K562 (cell line): ENCODE results near the gene CMTM1. TPM values are rescaled to one million over a fixed set of nuclear protein-coding genes. Genes with fewer than 3 reads are reported as not detected.

Source experiments
- E4F1 ChIP-seq: fragments of 250-450 bp; sonication (Bioruptor Pico); IDR thresholded peaks from 2 replicates; pipeline ENCODE4 v1.5.0; 2021; ENCODE audit warnings: mild to moderate bottlenecking, borderline replicate concordance
- EWSR1 ChIP-seq: fragments of 450-650 bp; IDR thresholded peaks from 2 replicates; pipeline ENCODE4 v1.6.1; 2018; ENCODE audit warnings: borderline replicate concordance, mild to moderate bottlenecking, low read depth, moderate library complexity; ENCODE audit not compliant: partially characterized antibody
- JUND ChIP-seq, 2 experiments: IDR thresholded peaks; 2 replicates in 1 of 2; 3 replicates in 1 of 2; pipeline ENCODE4 v1.6.1; 2011; ENCODE audit warnings: borderline replicate concordance in 2 of 2, low read depth in 2 of 2, low read length in 2 of 2, improper control_type of control experiment in 1 of 2, missing biosample characterization in 1 of 2, missing genetic modification characterization in 1 of 2, missing genetic modification reagents in 1 of 2
- MNT ChIP-seq, 2 experiments: fragments of 450-650 bp; conservative IDR thresholded peaks; 2 replicates each; pipeline ENCODE4 v1.6.1; 2017; ENCODE audit warnings: mild to moderate bottlenecking in 2 of 2, moderate library complexity in 2 of 2
- RBM17 ChIP-seq: fragments of 200-400 bp; formaldehyde crosslinking; IDR thresholded peaks from 2 replicates; pipeline ENCODE4 v1.6.1; 2017; ENCODE audit warnings: low read depth, mild to moderate bottlenecking, low read length, borderline replicate concordance
- SP1 ChIP-seq: sonication (generic); formaldehyde crosslinking; IDR thresholded peaks from 2 replicates; pipeline ENCODE4 v1.8.1; 2022; ENCODE audit warnings: mild to moderate bottlenecking, missing genetic modification reagents
- TEAD1 ChIP-seq, 2 experiments: fragments of 450-650 bp in 1 of 2; sonication (generic) in 1 of 2; formaldehyde crosslinking; IDR thresholded peaks; 2 replicates each; pipeline versions ENCODE4 v1.4.0 to v1.8.0; 2020 to 2022; ENCODE audit warnings: mild to moderate bottlenecking in 2 of 2, missing genetic modification reagents in 1 of 2
- VEZF1 ChIP-seq: fragments of 200-800 bp; sonication (Bioruptor generic); IDR thresholded peaks from 2 replicates; pipeline ENCODE4 v1.6.1; 2017; ENCODE audit warnings: missing genetic modification characterization, missing compliant biosample characterization
- ZBED1 ChIP-seq: IDR thresholded peaks from 2 replicates; pipeline ENCODE4 v1.6.1; 2014
- ZFP36 ChIP-seq: fragments of 150-350 bp; IDR thresholded peaks from 2 replicates; pipeline ENCODE4 v1.6.1; 2018; ENCODE audit warnings: low read length, low read depth; ENCODE audit not compliant: partially characterized antibody
- ZNF232 ChIP-seq: sonication (generic); formaldehyde crosslinking; IDR thresholded peaks from 2 replicates; pipeline ENCODE4 v1.8.0; 2022; ENCODE audit warnings: mild to moderate bottlenecking, missing genetic modification reagents
- ZNF551 ChIP-seq: fragments of 250-450 bp; sonication (Bioruptor Pico); IDR thresholded peaks from 2 replicates; pipeline ENCODE4 v1.5.0; 2021; ENCODE audit warnings: mild to moderate bottlenecking, moderate library complexity
- ZSCAN32 ChIP-seq: fragments of 450-650 bp; formaldehyde crosslinking; IDR thresholded peaks from 2 replicates; pipeline ENCODE4 v1.4.0; 2020; ENCODE audit warnings: mild to moderate bottlenecking, moderate library complexity
- ZZZ3 ChIP-seq: fragments of 450-650 bp; IDR thresholded peaks from 2 replicates; pipeline ENCODE4 v1.6.1; 2016; ENCODE audit warnings: antibody characterized with exemption, mild to moderate bottlenecking, moderate library complexity
- polyA plus RNA-seq, 8 experiments: library from polyadenylated mRNA; depleted of rRNA in 4 of 8; stranded (reverse) in 5 of 8; unstranded in 3 of 8; fragments of >200 nt; fragmentation: Nextera tagmentation in 2 of 8; fragmentation: Illumina TruSeq in 1 of 8; extraction: Ambion mirVana in 2 of 8; extraction: Trizol in 1 of 8; gene quantifications; 2 replicates each; pipeline versions ENCODE4 v1.2.1 to v1.2.3, GENCODE V29; 2011 to 2014; ENCODE audit warnings: inconsistent platforms in 1 of 8, missing spikeins in 1 of 8
- total RNA-seq, 7 experiments: library from RNA; depleted of rRNA in 6 of 7; stranded (reverse); fragments of >200 nt in 6 of 7; fragmentation: Illumina TruSeq in 2 of 7; extraction: Trizol in 2 of 7; gene quantifications; 2 replicates each; pipeline versions ENCODE4 v1.2.1 to v1.2.3, GENCODE V29; 2011 to 2021; ENCODE audit warnings: low replicate concordance in 1 of 7
- TF ChIP-seq, protein P1 (sequence below): sonication (generic); formaldehyde crosslinking; IDR thresholded peaks from 2 replicates; pipeline ENCODE4 v1.8.0; 2022; ENCODE audit warnings: mild to moderate bottlenecking, missing genetic modification reagents

CMTM1 gene
- total and polyA plus RNA-seq, 9 of the 15 experiments (the other 6 are each of a cell fraction or from before 2014, with no cell fraction given) = 0.25 to 2.6 (median 1.1) TPM; not detected in 2

GRCh38 chr16:66604376-66605176 is 38.3 kb downstream of the CMTM1 start, which contains the start of gene CMTM3 (continued):
- TF ChIP-seq E4F1 (CRISPR knock-in tag) (no peak), ZSCAN32 (CRISPR knock-in tag) (no peak), MNT (conservative IDR thresholded peaks at IDR 0.05) (no peak), JUND (IDR thresholded peaks at IDR 0.05; ENCODE audit: borderline replicate concordance, low read depth, low read length) (0 out of 2 replicates have a peak, but pooled peaks have one; percentile 25), JUND (tag; IDR thresholded peaks at IDR 0.05; ENCODE audit: borderline replicate concordance, low read depth, low read length) (no peak; the same call in 2 of the 3 replicates), RBM17 (no peak), ZZZ3 (no peak), ZBED1 (no peak), SP1 (no peak), ZNF232 (CRISPR knock-in tag) (no peak), TEAD1 (CRISPR knock-in tag; IDR thresholded peaks at IDR 0.05) (no peak), VEZF1 (CRISPR knock-in tag) (peak; percentile 88), ZNF551 (no peak), EWSR1 (no peak), ZFP36 (no peak)
- TF ChIP-seq, protein P1, sequence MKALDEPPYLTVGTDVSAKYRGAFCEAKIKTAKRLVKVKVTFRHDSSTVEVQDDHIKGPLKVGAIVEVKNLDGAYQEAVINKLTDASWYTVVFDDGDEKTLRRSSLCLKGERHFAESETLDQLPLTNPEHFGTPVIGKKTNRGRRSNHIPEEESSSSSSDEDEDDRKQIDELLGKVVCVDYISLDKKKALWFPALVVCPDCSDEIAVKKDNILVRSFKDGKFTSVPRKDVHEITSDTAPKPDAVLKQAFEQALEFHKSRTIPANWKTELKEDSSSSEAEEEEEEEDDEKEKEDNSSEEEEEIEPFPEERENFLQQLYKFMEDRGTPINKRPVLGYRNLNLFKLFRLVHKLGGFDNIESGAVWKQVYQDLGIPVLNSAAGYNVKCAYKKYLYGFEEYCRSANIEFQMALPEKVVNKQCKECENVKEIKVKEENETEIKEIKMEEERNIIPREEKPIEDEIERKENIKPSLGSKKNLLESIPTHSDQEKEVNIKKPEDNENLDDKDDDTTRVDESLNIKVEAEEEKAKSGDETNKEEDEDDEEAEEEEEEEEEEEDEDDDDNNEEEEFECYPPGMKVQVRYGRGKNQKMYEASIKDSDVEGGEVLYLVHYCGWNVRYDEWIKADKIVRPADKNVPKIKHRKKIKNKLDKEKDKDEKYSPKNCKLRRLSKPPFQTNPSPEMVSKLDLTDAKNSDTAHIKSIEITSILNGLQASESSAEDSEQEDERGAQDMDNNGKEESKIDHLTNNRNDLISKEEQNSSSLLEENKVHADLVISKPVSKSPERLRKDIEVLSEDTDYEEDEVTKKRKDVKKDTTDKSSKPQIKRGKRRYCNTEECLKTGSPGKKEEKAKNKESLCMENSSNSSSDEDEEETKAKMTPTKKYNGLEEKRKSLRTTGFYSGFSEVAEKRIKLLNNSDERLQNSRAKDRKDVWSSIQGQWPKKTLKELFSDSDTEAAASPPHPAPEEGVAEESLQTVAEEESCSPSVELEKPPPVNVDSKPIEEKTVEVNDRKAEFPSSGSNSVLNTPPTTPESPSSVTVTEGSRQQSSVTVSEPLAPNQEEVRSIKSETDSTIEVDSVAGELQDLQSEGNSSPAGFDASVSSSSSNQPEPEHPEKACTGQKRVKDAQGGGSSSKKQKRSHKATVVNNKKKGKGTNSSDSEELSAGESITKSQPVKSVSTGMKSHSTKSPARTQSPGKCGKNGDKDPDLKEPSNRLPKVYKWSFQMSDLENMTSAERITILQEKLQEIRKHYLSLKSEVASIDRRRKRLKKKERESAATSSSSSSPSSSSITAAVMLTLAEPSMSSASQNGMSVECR (CRISPR knock-in tag) = 0 out of 2 replicates have a peak, but pooled peaks have one; percentile 17
